OCI-LY1 (cell line): ENCODE measurements around the gene SNRPE.

ENCODE experiments used
- H2AFZ ChIP-seq: fragments of 200-600 bp; sonication (generic), shearing (Covaris generic); 2 replicates; pipeline ENCODE4 v1.6.0; 2014; ENCODE audit warnings: antibody characterized with exemption, mild to moderate bottlenecking, low read length
- H3F3A ChIP-seq: fragments of 200-600 bp; sonication (generic), shearing (Covaris generic); 2 replicates; pipeline ENCODE4 v1.6.0; 2014; ENCODE audit warnings: mild to moderate bottlenecking, antibody characterized with exemption, low read length, moderate library complexity; ENCODE audit not compliant: insufficient read depth
- H3K27ac ChIP-seq: fragments of 200-600 bp; sonication (generic); 2 replicates; pipeline ENCODE4 v1.5.1; 2014; ENCODE audit warnings: low read length, mixed run types, mild to moderate bottlenecking, low read depth; ENCODE audit not compliant: poor library complexity, severe bottlenecking
- H3K27me3 ChIP-seq: fragments of 200-600 bp; sonication (generic); 2 replicates; pipeline ENCODE4 v1.6.0; 2014; ENCODE audit warnings: antibody characterized with exemption, mild to moderate bottlenecking, low read length, moderate library complexity; ENCODE audit not compliant: insufficient read depth
- H3K36me3 ChIP-seq: fragments of 200-600 bp; sonication (generic); 2 replicates; pipeline ENCODE4 v1.6.1; 2014; ENCODE audit warnings: mild to moderate bottlenecking, antibody characterized with exemption, low read length, moderate library complexity, mixed read lengths; ENCODE audit not compliant: insufficient read depth
- H3K4me1 ChIP-seq: fragments of 200-600 bp; sonication (generic); 2 replicates; pipeline ENCODE4 v1.5.1; 2014; ENCODE audit warnings: mild to moderate bottlenecking, low read length, moderate library complexity; ENCODE audit not compliant: insufficient read depth, severe bottlenecking
- H3K4me2 ChIP-seq: fragments of 200-600 bp; sonication (generic), shearing (Covaris generic); 2 replicates; pipeline ENCODE4 v1.6.1; 2014; ENCODE audit warnings: low read length
- H3K4me3 ChIP-seq: fragments of 200-600 bp; sonication (generic); 2 replicates; pipeline ENCODE4 v1.5.1; 2014; ENCODE audit warnings: low read length, low read depth, mild to moderate bottlenecking, mixed read lengths; ENCODE audit not compliant: poor library complexity, severe bottlenecking
- H3K79me2 ChIP-seq: fragments of 200-600 bp; shearing (Covaris generic); 2 replicates; pipeline ENCODE4 v1.6.1; 2016; ENCODE audit warnings: mixed run types, low read length, mixed read lengths; ENCODE audit not compliant: insufficient read depth
- H3K9ac ChIP-seq: fragments of 200-600 bp; sonication (generic), shearing (Covaris generic); 2 replicates; pipeline ENCODE4 v1.6.1; 2014; ENCODE audit warnings: mild to moderate bottlenecking, low read length, mixed read lengths
- H3K9me2 ChIP-seq: fragments of 200-600 bp; sonication (generic), shearing (Covaris generic); 2 replicates; pipeline ENCODE4 v1.6.1; 2014; ENCODE audit warnings: low read depth, mild to moderate bottlenecking, low read length, mixed read lengths
- H3K9me3 ChIP-seq: fragments of 200-600 bp; shearing (Covaris generic); 2 replicates; pipeline ENCODE4 v1.6.1; 2014; ENCODE audit warnings: low read length, mixed read lengths
- H4K20me1 ChIP-seq: fragments of 200-600 bp; sonication (generic), shearing (Covaris generic); 2 replicates; pipeline ENCODE4 v1.6.0; 2016; ENCODE audit warnings: mild to moderate bottlenecking, low read length; ENCODE audit not compliant: insufficient read depth
- EZH2 ChIP-seq: fragments of 200-600 bp; sonication (generic), shearing (Covaris generic); IDR thresholded peaks from 2 replicates; pipeline ENCODE4 v1.8.0; 2017; ENCODE audit warnings: borderline replicate concordance, mixed run types, mild to moderate bottlenecking, antibody characterized with exemption, low read length, moderate library complexity, mixed read lengths
- TF ChIP-seq, protein P1 (sequence below): fragments of 200-600 bp; sonication (generic), shearing (Covaris generic); IDR thresholded peaks from 2 replicates; pipeline ENCODE4 v1.5.1; 2017; ENCODE audit warnings: mild to moderate bottlenecking, antibody characterized with exemption, low read length, moderate library complexity, mixed read lengths

SNRPE gene

DNA sequence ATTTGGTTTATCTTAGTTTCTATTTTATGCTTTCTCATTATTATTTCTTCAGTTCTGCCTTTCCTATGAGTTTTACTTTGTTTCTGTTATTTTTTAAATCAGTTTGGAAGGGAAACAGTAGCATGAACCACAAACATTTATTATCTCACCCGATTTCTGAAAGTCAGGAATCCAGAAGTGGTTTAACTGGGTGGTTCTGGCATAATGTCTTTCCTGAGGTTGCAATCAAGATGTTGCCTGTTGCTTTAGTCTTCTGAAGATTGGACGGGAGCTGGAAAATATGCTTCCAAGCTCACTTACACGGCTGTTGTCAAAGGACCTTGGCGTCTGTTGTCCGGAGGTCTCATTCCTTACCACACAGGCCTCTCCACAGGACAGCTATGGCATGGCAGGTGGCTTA lies 50.4 kb downstream of the SNRPE start:
- H3K4me1 ChIP-seq, result no peaks in the 10 kb centered on the region
- H3K4me2 ChIP-seq, result no peak overlapping the region
- H3K4me3 ChIP-seq, result no peak overlapping the region
- no peak overlapping the region for H2AFZ ChIP-seq
- TF ChIP-seq, protein P1, sequence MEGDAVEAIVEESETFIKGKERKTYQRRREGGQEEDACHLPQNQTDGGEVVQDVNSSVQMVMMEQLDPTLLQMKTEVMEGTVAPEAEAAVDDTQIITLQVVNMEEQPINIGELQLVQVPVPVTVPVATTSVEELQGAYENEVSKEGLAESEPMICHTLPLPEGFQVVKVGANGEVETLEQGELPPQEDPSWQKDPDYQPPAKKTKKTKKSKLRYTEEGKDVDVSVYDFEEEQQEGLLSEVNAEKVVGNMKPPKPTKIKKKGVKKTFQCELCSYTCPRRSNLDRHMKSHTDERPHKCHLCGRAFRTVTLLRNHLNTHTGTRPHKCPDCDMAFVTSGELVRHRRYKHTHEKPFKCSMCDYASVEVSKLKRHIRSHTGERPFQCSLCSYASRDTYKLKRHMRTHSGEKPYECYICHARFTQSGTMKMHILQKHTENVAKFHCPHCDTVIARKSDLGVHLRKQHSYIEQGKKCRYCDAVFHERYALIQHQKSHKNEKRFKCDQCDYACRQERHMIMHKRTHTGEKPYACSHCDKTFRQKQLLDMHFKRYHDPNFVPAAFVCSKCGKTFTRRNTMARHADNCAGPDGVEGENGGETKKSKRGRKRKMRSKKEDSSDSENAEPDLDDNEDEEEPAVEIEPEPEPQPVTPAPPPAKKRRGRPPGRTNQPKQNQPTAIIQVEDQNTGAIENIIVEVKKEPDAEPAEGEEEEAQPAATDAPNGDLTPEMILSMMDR, result no peak
- TF ChIP-seq EZH2, result no peak
- H4K20me1 ChIP-seq, result no peaks in the 10 kb centered on the region
- no peak overlapping the region for H3K27ac ChIP-seq
- H3K27me3 ChIP-seq, result no peaks in the 10 kb centered on the region
- no peaks in the 10 kb centered on the region for H3K36me3 ChIP-seq
- no peaks in the 10 kb centered on the region for H3K9me2 ChIP-seq
- H3F3A ChIP-seq, result no peaks in the 10 kb centered on the region
- no peak overlapping the region for H3K9ac ChIP-seq
- H3K79me2 ChIP-seq, result no peaks in the 10 kb centered on the region
- H3K9me3 ChIP-seq, result no peaks in the 10 kb centered on the region

DNA sequence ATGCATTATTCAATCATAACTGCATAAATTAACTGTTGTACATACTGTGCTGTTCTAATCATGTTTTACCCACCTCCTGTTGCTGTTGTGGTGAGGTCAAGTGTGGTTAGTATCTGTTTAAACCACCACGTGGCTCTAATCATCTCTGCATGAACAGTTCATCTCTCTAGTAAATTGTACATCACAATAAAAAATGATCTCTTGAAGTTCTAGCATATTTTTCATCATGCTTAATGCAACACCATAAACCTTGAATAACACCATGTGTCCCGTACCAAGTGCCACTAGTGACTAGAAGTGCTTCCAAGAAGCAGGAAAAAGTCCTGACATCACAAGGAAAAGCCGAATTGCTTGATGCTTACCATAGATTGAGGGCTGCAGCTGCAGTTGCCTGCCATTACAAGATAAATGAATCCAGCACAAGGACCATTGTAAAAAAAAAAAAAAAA lies 51.7 kb downstream of the SNRPE start:
- no peaks in the 10 kb centered on the region for H3K4me1 ChIP-seq

DNA sequence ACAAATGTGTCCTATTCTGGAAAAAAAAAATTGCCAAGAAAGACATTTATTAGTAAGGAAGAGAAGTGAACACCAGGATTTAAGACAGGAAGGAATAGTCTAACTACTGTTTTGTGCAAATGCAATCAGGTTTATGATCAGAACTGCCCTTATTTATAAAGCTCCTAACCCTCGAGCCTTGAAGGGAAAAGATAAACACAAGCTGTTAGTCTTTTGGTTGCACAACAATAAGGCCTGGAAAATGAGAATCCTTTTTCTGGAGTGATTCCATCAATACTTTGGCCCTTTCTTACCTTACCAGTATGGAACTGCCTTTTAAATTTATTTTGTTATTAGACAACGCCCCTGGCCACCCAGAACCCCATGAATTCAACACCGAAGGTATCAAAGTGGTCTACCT lies 52.9 kb downstream of the SNRPE start:
- Histone ChIP-seq H3K9ac (no peak overlapping the region), H3K36me3 (no peaks in the 10 kb centered on the region), H3K9me2 (no peaks in the 10 kb centered on the region), H3K79me2 (no peaks in the 10 kb centered on the region), H3K9me3 (no peaks in the 10 kb centered on the region), H3K27ac (no peak overlapping the region), H2AFZ (no peak overlapping the region), H3K4me3 (no peak overlapping the region), H3K27me3 (no peaks in the 10 kb centered on the region), H3K4me2 (no peak overlapping the region), H3F3A (no peaks in the 10 kb centered on the region), H4K20me1 (no peaks in the 10 kb centered on the region), H3K4me1 (no peaks in the 10 kb centered on the region)
- no peak for TF ChIP-seq EZH2
- TF ChIP-seq, protein P1, result no peak

More for the DNA sequence above, 51.7 kb downstream of the SNRPE start:
- no peaks in the 10 kb centered on the region for H3K36me3 ChIP-seq
- H3K27ac ChIP-seq, result no peak overlapping the region
- no peaks in the 10 kb centered on the region for H3F3A ChIP-seq
- no peaks in the 10 kb centered on the region for H3K27me3 ChIP-seq
- TF ChIP-seq, protein P1, result no peak
- no peak for TF ChIP-seq EZH2
- H3K9ac ChIP-seq, result no peak overlapping the region
- no peak overlapping the region for H2AFZ ChIP-seq
- H3K9me2 ChIP-seq, result no peaks in the 10 kb centered on the region
- no peak overlapping the region for H3K4me2 ChIP-seq
- no peaks in the 10 kb centered on the region for H3K9me3 ChIP-seq
- H3K4me3 ChIP-seq, result no peak overlapping the region
- no peaks in the 10 kb centered on the region for H4K20me1 ChIP-seq
- H3K79me2 ChIP-seq, result no peaks in the 10 kb centered on the region
